LHCN-M2 (cell line): ENCODE measurements around the gene ZDHHC14. TPM values are rescaled to one million over a fixed set of nuclear protein-coding genes. Genes with fewer than 3 reads are reported as not detected.

Experiments used
- DNase-seq: peaks from one replicate; pipeline ENCODE4 v3.0.0-alpha.2; 2012; ENCODE audit warnings: low read depth
- total RNA-seq: library from RNA; depleted of rRNA; stranded (reverse); fragments of >200 nt; gene quantifications from 2 replicates; pipeline ENCODE4 v1.2.3, GENCODE V29; 2014

ZDHHC14 gene
- total RNA-seq, 1 experiment from 2014 or later: 2.2 TPM

DNA sequence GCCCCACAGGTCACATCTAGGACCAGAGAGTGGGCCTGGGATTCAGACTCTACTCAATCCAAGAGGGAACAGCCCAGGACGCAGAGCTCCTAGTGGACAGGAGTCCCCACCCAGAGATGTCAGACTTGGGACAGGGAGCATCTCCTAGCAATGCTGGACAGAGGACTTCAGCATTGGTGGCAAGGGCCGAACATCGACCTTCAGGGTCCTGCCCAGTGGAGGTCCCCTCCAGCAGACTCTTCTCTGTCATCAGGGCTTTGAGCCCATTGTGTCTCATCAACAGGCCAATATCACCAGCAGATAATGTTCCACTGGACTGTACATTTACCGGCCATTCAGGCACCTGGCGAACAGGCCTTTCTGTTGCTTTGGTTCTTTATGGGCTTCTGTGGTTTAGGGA lies 282.3 kb downstream of the ZDHHC14 start:
- DNase-seq: no peak

DNA sequence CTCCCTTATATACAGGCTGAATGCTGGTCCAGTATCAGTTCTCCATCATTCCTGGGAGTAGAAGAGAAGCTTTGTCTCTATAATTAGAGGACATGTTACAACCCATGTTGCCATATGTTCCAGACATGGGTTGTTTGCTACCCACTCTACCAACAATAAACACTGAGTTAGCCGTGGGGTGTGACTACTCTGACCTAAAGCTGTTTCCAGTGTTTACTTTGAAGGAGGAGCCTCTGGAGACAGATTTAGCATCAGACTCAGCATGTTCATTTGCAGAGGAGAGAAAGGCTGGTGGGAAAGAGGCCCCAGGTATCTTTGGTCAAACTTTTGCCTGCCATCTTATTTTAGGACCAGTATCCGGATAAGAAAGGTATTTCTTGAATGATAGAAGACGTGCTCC lies 284.2 kb downstream of the ZDHHC14 start:
- DNase-seq: no peak

DNA sequence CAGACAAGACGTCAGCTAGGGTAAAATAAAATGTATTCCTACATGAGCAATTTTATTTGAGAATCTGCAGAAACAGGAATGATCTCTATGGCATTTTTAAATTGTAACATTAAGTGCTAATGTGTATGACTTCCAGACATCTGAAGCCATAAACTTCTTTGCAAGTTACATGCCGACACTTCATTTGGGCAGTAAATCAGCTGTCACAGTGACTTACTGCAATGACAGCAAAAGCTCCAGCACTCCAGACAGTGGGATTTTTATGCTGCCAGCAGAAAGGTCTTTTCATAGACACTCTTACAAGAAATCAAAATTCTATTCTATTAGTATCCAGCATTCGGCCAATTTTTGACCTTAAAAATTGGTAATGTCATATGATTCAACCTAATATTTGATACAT lies 285.7 kb downstream of the ZDHHC14 start:
- no peak for DNase-seq

DNA sequence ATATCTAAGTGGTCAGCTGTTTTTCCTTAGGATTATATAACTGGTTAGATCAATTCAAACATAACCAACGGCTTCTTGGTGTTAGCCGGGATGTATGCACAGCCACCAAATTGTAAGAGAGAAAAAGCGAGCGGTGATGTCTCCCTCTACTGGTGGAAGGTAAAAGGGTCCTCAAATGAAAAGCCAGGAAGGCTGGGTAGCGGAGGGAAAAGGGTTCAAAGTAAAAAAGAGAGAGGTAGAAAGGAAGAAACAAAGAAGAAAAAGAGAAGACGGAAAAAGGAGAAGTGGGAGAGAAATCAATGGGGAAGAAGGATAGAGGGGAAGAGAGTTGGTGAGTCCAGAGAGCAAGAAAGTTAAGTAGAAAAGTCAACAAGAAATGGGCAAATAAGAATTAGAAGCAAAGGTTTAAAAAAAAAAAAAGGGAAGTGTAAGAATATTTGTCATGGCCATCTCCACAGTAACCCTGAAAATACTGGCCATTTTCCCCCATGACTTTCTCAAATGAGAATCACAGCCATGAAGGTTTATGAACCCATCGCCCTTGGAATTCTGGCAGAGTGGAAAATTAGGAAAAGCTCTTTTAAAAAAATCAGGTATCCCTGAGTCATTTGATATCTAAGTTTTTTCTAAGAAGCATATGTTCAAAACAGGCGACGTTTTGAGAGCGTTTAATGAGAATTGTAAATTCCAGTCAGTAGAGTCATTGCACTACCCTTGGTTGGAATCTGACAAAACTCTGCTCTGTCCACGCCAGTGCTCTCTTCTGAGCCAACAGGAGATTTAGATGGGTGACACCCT lies 286.4 kb downstream of the ZDHHC14 start:
- peak; percentile 77 for DNase-seq

DNA sequence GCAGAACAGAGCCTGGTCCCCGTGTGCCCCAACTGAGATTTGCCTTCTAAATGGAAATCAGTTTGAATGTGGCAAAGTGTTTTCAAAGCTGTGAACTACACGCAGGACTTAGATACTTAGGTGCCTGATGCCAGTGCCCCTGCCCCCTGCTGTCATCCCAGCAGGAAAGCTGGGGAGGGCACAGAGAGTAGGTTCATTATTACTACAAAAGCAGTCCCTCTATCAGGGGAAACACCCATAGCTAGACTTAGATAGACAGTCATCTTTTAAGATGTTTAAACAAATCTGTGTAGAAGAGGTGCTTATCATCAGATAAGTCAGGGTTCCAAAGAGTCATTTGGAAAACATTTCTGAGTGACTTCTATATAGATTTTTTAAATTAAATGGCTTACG lies 287.0 kb downstream of the ZDHHC14 start:
- no peak for DNase-seq

DNA sequence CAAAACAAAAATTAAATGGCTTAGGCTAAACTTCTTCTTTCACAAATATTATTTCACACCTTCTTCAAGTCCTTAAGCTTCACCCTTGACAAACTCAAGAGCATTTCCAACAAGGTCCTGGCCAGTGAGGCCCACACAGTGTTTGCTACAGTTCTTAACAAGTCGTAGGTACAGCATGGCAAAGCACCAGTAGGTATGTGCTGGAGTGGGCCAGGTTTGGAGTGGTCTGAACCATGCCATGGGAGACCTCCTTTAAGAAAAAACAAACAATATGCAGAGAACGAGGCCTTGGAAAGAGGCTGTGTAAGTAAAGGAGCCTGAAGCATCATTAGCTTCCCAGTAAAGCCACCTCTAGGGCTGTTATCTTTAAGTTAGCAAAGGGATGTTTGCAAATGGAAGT lies 287.7 kb downstream of the ZDHHC14 start:
- no peak for DNase-seq

DNA sequence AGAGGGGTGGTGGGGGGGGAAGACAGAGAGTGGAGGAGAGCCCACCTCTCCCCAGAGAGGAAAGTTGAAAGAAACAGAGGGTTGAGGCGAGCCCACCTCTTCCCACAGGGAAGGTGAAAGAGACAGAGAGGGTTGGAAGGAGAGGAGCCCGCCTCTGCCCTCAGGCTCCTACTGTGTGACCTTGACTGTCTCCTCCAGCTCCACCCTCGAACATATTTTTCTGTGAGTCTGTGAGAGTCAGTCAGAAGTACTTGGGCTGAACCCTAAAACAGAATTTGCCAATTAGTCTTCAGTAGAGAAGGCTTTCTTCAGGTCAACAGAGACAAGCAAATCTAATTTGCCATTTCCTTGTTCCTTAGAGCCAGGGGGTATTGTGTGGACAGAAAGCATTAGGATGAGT lies 288.3 kb downstream of the ZDHHC14 start:
- no peak for DNase-seq

DNA sequence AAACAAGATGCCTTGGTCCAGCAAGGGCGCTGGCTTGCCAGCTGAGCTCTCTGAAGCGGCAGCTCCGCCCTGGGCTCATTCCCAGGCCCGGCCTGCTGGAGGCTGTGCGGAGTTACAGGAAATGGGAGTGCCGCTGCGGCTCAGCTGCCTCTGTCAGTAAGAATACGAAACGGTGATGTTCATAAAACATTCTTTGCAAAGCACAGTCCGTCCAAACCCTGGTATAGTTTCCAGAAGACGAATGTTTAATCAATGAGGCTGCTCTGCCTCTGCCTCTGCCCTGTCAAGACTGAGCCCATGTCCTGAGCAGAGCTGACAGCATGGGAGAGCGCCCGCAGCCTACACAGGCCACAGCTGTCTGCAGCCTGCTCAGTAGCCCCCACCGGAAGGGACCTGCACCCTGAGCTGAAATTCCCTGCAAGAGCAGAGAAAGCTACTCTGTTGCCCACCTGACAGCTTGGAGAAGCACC lies 288.8 kb downstream of the ZDHHC14 start:
- peak; percentile 92 for DNase-seq

DNA sequence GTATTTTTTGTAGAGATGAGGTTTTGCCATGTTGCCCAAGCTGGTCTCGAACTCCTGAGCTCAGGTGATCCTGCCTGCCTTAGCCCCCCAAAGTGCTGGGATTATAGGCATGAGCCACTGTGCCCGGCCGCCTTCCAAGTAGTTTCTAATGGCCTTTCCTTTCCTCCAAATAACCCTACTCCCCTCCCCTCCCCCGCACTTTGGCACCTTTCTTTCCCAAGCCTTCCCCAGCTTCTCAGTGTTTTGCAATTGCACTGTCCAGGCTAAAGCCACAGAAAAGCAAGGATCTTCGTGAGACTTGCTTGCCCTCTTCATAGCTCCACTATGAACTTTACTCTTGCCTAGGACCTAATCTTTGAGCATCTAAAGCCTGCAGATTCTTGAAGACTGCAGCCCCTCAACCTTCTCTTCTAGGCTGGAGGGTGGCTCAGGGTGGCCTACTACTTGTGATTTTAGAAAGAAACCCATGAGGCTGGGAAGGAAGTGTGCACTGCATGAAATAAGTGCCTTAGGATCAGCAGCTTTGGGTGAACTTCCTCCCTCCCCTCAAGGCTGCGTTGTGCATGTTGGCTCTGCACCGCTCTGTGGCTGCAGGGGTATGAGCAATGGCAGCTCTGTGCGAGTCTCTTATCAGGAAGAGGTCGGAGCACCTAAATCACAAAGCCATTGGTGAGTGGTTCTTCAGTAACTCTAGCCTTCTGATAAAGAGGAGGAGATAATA lies 289.6 kb downstream of the ZDHHC14 start:
- DNase-seq: no peak

DNA sequence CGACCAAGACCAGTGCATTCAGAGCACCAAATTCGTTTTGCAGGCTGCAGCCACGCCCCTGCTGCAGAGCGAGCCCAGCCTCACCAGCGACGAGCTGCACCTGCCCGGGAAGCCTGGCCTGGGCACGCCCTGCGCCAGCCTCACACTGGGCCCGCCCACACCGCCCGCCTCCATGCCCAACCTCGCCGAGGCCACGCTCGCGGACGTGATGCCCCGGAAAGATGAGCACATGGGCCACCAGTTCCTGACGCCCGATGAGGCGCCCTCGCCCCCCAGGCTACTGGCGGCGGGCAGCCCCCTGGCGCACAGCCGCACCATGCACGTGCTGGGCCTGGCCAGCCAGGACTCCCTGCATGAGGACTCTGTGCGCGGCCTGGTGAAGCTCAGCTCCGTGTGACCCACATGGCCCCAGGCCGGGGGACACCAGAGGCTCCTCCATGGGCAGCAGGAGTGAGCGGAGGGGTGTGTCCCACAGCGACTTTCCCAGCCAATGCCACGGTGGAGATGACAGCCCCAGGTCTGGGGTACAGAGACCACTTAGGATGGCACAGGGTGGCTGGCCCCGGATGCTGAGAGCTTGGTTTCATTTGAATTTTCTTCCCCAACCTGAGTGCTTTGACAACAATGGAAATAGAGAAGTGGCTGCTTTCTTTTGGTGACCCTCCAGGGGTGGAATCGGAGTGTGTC lies 291.9 kb downstream of the ZDHHC14 start:
- DNase-seq: no peak

DNA sequence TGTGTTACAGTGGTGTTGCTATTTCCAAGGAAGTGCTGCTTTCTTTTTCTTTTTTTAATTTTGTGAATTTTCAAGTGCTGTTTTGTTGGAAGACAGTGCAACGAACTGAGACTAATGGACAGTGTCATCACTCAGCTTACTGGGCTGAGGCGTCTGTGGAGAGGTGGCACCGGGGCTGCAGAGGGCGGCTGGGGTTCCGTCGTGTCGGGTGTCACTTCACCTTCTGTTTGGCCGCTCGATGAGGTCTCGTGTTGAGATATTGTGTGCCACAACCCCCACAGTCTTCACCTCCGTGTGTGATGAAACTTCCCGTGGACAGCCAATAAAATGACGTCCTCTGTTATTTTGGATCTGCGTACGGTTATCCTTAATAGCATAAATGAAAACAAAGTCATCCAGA lies 292.6 kb downstream of the ZDHHC14 start:
- DNase-seq: no peak

DNA sequence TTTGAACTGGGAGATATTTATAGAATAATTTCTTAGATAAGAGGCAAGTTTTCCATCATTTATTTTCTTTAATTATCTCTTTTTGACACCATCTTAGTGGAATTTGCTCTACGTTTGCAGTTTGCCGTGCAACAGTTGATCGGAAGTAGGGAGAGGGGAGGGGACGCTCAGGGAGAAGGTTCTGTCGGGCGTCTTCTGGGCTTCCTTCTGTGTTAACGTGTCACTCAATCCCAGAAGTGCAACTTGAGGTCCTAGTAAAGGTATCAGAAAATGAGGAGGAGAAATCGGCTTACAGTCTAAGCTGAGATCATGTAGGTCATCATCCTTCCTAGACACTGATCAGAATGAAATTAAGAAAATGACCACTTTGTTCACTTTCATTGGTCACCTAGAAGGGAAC lies 293.1 kb downstream of the ZDHHC14 start:
- no peak for DNase-seq

DNA sequence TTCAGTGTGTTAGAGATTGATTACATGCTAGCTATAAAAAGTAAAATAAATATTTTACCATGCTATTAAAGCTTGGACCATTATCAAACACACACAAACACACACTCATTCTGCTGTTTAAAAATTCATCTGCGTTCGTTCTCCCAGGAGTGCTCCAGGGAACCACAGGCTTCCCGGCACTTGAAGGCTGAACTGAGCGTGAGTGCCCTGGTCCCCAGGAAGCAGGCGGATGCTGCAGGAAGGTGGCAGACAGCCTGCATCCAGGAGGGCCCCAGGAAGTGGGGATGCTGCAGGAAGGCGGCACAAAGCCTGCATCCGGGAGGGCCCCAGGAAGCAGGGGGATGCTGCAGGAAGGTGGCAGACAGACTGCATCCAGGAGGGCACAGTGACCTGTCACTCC lies 294.8 kb downstream of the ZDHHC14 start:
- DNase-seq: no peak

DNA sequence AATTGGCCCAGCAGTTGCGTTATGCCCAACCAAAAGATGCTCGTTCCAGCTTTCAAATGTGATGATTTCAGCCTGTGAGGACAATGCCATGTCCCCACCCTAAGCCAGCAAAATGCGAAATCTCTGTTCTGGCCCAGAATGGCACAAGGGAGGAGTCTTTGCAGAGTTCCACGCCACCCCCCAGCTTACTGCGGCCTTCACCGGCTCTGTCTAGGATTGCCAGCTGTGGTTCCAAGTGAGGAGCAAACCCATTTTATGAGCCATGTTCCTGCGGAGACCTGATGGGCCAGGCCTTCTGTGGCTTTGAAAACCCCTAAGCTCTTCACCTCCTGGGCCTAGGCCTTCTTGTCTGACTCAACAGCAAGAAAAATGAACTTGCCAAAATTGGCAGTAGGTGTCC lies 295.3 kb downstream of the ZDHHC14 start:
- no peak for DNase-seq

DNA sequence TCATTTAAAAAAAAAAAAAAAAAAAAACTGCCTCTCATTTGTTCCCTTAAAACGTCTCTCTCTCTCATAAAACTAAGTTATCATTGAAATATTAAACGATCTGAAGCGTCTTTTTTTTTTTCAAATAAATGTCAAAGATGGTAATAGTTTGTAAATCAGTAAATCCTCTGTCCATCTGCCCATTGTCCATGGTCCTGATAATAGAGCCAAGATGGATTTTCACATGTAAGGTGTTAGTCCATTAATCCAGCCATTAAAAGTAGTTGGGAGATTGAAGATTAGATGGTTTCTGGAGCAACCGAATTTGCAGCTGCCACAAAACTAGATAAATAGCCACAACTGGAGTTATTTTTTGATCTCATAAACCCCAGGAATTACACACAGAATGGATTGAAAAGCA lies 296.2 kb downstream of the ZDHHC14 start:
- DNase-seq: no peak

DNA sequence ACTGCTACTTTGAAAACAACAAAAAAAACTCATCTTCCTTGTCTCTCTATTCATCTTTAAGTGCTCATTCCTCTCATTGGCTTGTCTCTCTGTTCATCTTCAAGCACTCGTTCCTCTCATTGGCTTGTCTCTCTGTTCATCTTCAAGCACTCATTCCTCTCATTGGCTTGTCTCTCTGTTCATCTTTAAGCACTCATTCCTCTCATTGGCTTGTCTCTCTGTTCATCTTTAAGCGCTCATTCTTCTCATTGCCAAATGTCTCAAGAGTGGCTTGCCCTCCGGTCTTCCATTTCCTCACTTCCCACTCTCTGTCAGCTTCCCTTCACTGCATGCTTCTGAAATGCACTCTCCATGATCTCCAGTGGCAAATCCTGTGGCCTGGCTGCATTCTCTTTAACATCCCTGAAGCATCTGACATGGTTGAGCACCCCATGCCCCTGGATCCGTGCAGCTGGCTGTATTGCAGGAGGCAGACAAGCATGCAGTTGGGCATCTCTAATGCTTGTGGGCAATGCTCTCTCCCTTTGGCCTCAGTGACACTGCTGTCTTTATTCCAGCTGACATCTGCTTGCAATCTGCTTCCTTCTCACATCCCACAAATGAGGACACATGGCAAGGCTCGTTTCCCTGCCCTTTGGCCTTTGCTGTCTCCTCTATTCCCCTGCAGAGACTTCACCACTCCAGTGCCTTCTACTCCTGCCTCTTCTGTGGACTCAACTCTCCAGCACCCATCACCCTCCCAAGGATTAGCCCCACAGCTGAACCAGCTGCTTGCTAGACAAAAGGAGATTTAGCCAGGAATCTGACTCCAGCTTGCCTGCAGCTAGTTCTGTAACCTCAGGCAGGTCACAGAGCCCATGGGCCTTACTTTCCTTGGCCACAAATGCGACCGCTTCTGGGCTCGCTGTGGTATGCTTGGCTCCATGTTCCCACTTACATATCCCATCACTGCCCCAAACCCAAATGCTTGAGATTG lies 298.9 kb downstream of the ZDHHC14 start:
- no peak for DNase-seq

DNA sequence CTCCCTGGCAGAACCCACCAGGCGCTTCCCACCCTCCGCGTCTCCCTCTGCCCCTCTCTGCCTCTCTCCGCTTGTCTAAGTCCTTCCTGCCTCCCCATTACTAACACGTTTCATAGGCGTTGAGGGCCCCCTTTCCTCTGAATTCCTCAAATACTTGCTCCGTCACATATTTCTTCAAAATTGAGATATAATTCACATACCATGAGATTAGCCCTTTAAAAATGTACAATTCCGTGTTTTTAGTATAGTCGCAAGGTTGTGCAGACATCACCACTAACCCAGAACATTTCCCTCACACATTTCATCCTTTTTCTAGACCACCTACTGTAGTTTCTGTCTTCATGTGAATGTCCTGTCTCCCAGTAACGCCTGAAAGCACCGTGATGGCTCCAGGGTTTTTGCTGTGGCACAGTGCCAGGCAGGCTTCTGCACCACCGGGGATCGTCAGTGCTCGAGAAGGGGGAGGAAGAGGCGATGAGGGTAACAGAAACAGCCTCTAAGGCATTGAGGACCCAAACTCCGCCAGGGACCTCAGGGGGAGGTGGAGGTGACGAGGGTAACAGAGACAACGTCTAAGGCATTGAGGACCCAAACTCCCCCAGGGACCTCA lies 300.2 kb downstream of the ZDHHC14 start:
- no peak for DNase-seq

DNA sequence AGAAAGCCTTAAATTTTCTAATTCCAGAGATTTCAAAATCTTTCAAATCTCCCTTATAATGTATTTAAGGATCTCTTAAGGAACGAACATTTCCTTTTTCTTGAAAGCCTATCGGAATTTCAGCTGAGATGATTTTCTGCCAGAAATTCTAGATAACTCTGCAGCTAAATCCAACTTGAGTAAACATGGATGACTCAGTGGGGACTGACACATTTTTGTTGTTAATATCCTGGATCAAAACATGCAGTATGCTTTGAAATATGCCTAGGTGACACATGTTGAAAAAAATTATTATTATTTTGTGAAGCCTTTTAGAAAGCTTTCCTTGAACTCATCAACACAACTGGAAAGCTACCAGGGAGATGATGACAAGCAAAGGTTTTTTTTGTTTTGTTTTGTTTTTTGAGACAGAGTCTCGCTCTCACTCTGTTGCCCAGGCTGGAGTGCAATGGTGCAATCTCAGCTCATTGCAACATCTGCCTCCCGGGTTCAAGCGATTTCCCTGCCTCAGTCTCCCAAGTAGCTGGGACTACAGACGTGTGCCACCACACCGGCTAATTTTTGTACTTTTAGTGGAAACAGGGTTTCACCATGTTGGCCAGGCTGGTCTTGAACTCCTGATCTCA lies 302.0 kb downstream of the ZDHHC14 start:
- peak; percentile 66 for DNase-seq

DNA sequence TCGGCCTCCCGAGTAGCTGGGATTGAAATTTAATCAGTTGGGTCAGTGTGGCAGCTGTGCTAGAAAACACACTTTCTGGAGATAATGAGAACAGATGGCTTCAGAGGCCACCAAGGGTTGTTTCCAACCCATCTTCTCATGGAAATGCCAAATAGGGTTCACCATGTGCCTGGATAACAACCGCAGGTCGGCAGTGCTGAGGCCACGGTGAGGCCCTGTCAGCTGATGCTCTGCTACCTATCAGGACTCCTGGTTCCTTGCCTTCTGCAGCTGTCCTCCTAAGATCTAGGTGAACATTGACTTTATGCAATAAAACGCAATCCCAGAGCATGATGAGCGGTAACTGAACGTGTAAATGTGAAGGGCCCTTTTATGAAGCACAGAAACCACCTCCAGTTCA lies 302.7 kb downstream of the ZDHHC14 start:
- peak; percentile 21 for DNase-seq

DNA sequence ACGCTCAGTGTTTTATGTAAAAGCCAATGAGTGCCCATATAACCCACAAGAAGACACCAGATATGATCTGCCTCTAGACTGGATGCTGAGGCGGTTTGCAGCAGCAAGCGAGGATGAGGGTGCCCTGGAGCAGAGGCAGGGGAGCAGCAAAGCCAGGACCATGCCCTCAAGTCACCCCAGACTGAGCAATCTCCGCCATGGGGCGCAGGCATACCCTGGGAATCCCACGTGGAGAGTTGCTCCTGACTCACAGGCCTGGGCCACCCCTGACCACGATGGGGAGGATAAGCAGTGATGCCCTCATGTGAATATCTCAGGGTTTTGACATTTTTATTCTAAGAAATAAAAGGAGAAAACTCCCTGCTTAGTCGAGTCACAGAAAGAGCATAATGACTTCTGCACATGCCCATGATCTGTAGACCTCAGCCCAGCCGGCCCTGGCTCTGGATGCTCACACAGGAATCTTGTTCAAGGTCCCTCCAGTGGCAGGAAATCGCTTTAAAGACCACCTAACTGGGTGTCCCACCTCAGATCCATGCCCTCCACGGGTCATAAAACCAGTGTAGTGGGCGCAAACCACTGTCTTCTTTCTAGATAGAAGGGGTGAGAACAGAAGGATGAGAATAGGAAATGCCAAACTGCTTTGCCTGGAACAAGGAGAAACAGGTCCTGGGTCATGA lies 303.8 kb downstream of the ZDHHC14 start:
- DNase-seq: no peak
